Measurements from ENCODE around the gene UNC45B.

- no peak for TF ChIP-seq EZH2 (IDR thresholded peaks at IDR 0.05; ENCODE audit: borderline replicate concordance, low read length)
- no peak for TF ChIP-seq CTCF (conservative IDR thresholded peaks at IDR 0.05 in 1 of 2, IDR thresholded peaks at IDR 0.05 in 1 of 2; ENCODE audit: extremely low read depth in 1 of 2, insufficient read depth in 1 of 2, low read depth in 1 of 2, low read length in 2 of 2)
Observed at GRCh38 chr17:35148144-35148543, 527 bp downstream of the UNC45B start.

Data from mammary epithelial cell (primary cell).